H1 (cell line): Measurements from ENCODE around the gene TMEM200C.

Source experiments
- EGR1 ChIP-seq: IDR thresholded peaks from 2 replicates; pipeline ENCODE4 v1.6.1; 2011; ENCODE audit warnings: low read depth, low read length, borderline replicate concordance
- HDAC2 ChIP-seq, 2 experiments: fragments of 300-600 bp in 1 of 2; sonication (generic) in 1 of 2; IDR thresholded peaks; 2 replicates each; pipeline ENCODE4 v1.6.1; 2011 to 2012; ENCODE audit warnings: low read depth in 2 of 2, low read length in 2 of 2, mild to moderate bottlenecking in 2 of 2, moderate library complexity in 2 of 2, borderline replicate concordance in 1 of 2, inconsistent platforms in 1 of 2
- KDM5A ChIP-seq: fragments of 200-600 bp; IDR thresholded peaks from 2 replicates; pipeline ENCODE4 v1.7.1; 2012; ENCODE audit warnings: mild to moderate bottlenecking, low read length, inconsistent platforms, mixed read lengths
- MAX ChIP-seq: IDR thresholded peaks from 2 replicates; pipeline ENCODE4 v1.6.1; 2012; ENCODE audit warnings: inconsistent platforms
- PHF8 ChIP-seq: fragments of 200-600 bp; sonication (generic); conservative IDR thresholded peaks from 2 replicates; pipeline ENCODE4 v1.7.1; 2012; ENCODE audit warnings: low read depth, mild to moderate bottlenecking, inconsistent platforms, low read length, moderate library complexity
- POLR2A ChIP-seq, 2 experiments: IDR thresholded peaks; 1 replicate in 1 of 2; 2 replicates in 1 of 2; pipeline ENCODE4 v1.6.1; 2011; ENCODE audit warnings: low read depth in 2 of 2, low read length in 2 of 2, mild to moderate bottlenecking in 2 of 2; ENCODE audit errors: control extremely low read depth in 1 of 2
- POLR2AphosphoS5 ChIP-seq: IDR thresholded peaks from 2 replicates; pipeline ENCODE4 v1.6.1; 2011; ENCODE audit warnings: low read depth, low read length
- RFX5 ChIP-seq: IDR thresholded peaks from 2 replicates; pipeline ENCODE4 v1.6.1; 2011; ENCODE audit warnings: low read depth, low read length, improper control_type of control experiment, borderline replicate concordance
- SAP30 ChIP-seq: fragments of 300-600 bp; sonication (generic); IDR thresholded peaks from 2 replicates; pipeline ENCODE4 v1.7.1; 2012; ENCODE audit warnings: low read length, moderate library complexity, mild to moderate bottlenecking, inconsistent platforms; ENCODE audit not compliant: insufficient read depth, insufficient replicate concordance
- SIX5 ChIP-seq: IDR thresholded peaks from 2 replicates; pipeline ENCODE4 v1.6.1; 2011; ENCODE audit warnings: mild to moderate bottlenecking, low read depth, low read length
- TF ChIP-seq, protein P1 (sequence below), 3 experiments: IDR thresholded peaks; 1 replicate in 2 of 3; 2 replicates in 1 of 3; pipeline versions ENCODE4 v1.5.1 to v1.6.1; 2011; ENCODE audit warnings: low read length in 3 of 3, mild to moderate bottlenecking in 3 of 3, inconsistent platforms in 2 of 3, low read depth in 1 of 3, moderate library complexity in 1 of 3; ENCODE audit not compliant: insufficient read depth in 1 of 3; ENCODE audit errors: control extremely low read depth in 1 of 3

DNA sequence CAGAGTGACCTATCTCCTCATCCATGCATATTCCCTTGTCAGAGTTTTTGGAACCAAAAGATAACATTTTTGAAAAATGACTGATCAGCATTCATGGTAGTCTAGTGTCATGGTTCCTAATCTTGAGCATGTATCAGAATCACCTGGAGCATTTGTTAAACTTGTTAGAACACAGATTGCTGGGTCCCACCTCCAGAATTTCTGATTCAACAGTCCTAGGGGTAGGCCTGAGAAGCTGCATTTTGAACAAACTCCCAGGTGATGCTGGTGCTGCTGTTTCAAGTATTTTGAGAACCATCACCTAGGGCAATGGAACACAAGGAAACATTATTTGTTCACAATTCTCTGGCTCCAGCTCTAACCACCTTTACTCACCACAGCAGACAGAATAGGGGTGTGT is 21.0 kb downstream of the TMEM200C start:
- TF ChIP-seq, protein P1, sequence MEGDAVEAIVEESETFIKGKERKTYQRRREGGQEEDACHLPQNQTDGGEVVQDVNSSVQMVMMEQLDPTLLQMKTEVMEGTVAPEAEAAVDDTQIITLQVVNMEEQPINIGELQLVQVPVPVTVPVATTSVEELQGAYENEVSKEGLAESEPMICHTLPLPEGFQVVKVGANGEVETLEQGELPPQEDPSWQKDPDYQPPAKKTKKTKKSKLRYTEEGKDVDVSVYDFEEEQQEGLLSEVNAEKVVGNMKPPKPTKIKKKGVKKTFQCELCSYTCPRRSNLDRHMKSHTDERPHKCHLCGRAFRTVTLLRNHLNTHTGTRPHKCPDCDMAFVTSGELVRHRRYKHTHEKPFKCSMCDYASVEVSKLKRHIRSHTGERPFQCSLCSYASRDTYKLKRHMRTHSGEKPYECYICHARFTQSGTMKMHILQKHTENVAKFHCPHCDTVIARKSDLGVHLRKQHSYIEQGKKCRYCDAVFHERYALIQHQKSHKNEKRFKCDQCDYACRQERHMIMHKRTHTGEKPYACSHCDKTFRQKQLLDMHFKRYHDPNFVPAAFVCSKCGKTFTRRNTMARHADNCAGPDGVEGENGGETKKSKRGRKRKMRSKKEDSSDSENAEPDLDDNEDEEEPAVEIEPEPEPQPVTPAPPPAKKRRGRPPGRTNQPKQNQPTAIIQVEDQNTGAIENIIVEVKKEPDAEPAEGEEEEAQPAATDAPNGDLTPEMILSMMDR (IDR thresholded peaks at IDR 0.05; ENCODE audit: control extremely low read depth in 1 of 3, insufficient read depth in 1 of 3, low read depth in 1 of 3, low read length in 3 of 3) = no peak
- TF ChIP-seq RFX5 (no peak), MAX (no peak), EGR1 (no peak), HDAC2 (IDR thresholded peaks at IDR 0.05; ENCODE audit: borderline replicate concordance in 1 of 2, low read depth in 2 of 2, low read length in 2 of 2) (no peak), PHF8 (no peak), SAP30 (no peak), SIX5 (no peak), KDM5A (no peak), POLR2A (IDR thresholded peaks at IDR 0.05; ENCODE audit: control extremely low read depth in 1 of 2, low read depth in 2 of 2, low read length in 2 of 2) (no peak), POLR2AphosphoS5 (no peak)
